Kidney tubule cell (primary cell): ENCODE measurements around the gene TEX38.
A peak's percentile ranks its signal among the peaks of the same experiment; 100 is the strongest.
"Not testable (repeated sequence)": the region's sequence is repeated elsewhere in the genome, so short reads cannot be mapped to it uniquely, and the experiment has no call there.

ENCODE experiments used
- DNase-seq: peaks from one replicate; pipeline ENCODE4 v3.0.0-alpha.2; 2018; ENCODE audit warnings: low spot score

TEX38 gene

GRCh38 chr1:46671554-46671953 lies at the start of gene TEX38:
Gene TEX38, plus strand, starts transcription at chr1:46671854. Its CDS starts 81 bp downstream, at chr1:46671935.
- no peak for DNase-seq

DNA sequence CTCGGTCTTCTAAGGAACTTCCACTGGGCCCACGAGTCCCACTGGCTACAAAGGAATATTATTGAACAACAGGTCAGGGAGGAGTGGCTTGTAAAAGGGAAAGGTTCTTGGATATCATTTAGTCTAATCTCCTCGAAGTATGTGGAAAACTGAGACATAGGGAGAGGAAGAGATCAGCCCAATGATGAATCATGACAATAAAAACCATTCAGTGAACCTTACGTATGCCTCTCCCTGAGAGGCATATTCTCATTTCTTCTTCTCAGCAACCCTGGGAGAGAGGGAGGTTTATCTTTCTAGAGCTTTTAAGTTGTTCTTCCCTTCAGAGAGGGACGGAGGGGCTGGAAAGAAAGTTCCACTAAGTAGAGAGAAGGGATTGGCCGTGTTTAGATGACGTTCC lies 49.7 kb upstream of the TEX38 start:
- DNase-seq: no peak

GRCh38 chr1:46622344-46622743 lies 49.3 kb upstream of the TEX38 start:
- DNase-seq: peak; percentile 40

- DNase-seq: no peak
Observed at GRCh38 chr1:46623743-46624644, 47.7 kb upstream of the TEX38 start.

DNA sequence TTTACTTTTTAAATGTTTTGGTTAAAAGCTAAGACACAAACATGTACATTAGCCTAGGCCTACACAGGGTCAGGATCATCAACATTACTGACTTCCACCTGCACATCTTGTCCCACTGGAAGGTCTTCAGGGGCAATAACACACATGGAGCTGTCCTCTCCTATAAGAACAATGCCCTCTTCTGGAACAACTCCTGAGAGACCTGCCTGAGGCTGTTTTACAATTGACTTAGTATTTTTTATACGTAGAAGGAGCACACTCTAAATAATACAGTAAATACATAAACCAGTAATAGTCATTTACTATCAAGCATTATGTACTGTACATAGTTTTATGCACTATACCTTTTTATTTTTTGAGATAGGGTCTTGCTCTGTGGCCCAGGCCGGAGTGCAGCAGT lies 40.9 kb upstream of the TEX38 start:
- no peak for DNase-seq

DNA sequence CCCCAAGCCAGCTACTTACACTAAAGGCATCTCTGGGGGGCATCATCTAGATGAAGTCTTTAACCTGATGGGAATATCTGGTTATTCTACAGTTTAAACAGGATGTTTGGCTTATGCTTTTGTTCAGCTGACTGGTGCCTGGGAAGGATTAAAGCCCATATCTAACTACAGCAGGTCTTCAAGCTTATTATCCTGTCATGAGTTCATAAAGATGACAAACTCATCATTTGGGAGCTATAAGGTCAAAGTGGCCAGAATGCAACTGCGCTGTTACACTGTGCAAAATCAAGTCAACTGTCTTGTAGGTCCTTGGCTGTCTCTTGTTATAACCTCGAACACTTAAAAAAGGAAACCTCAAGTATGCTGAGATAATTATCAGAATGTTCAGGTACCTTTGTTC lies 36.4 kb upstream of the TEX38 start:
- DNase-seq: no peak

GRCh38 chr1:46637444-46638083 lies 34.1 kb upstream of the TEX38 start:
- DNase-seq: no peak

DNA sequence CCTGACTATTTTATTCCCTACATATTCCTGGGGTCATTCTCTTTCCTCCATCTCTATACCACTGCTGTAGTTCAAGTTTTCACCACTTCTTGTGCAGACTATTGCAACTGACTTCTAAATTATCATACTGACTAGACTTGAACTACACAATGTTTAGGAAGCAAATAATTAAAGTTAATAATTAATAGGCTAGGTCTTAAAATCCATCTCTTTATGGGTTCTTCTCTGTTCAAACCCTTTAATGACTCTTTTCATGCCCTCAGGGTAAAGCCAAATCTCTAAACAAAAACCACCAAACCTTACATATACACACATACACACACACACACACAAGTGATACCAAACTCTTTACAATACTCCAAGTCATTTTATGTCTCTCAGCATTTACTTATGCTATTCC lies 32.7 kb upstream of the TEX38 start:
- DNase-seq: no peak

- no peak for DNase-seq
Observed at GRCh38 chr1:46639547-46639946, 32.1 kb upstream of the TEX38 start.

GRCh38 chr1:46642115-46642680 lies 29.5 kb upstream of the TEX38 start:
- DNase-seq: no peak

GRCh38 chr1:46643368-46643775 lies 28.3 kb upstream of the TEX38 start:
- peak; percentile 85 for DNase-seq

GRCh38 chr1:46645815-46646214 lies 25.8 kb upstream of the TEX38 start:
- no peak for DNase-seq

DNA sequence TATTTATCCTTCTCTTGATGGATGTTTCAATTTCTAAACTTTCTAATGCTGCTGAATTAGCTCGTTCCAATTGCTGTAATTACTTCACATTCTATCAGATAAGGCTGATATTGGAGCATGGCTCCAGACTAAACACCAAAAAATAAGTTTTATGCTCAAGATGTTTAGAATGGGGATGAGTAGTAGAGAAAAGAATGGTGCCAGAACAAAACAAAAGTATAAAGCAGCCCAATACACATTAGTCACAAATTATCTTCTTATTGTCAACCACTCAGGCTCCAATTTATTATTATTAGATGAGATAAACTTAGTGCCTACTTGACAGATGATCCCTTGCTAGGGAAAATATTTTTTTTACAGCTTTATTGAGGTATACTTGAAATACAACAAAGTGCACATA lies 25.3 kb upstream of the TEX38 start:
- DNase-seq: no peak

GRCh38 chr1:46646844-46647243 lies 24.8 kb upstream of the TEX38 start:
- DNase-seq: no peak

- DNase-seq: no peak
Observed at GRCh38 chr1:46647611-46648010, 24.0 kb upstream of the TEX38 start.

DNA sequence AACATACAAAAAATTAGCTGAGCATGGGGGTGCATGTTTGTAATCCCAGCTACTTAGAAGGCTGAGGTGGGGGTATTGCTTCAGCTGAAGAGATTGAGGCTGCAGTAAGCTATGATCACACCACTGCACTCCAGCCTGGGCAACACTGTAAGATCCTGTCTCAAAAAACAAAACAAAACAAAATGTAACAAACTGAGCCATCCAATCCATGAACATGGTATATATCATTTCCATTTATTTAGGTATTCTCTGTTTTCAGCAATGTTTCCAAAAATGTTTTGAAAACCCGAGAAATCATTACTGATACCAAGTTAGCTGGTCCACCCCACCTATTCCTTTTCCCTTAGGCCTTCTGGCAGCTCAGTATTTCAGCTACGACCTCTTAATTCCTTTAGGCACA lies 21.9 kb upstream of the TEX38 start:
- DNase-seq: no peak

- no peak for DNase-seq
Observed at GRCh38 chr1:46650491-46650890, 21.2 kb upstream of the TEX38 start.

- DNase-seq: not testable (repeated sequence)
Observed at GRCh38 chr1:46651152-46651551, 20.5 kb upstream of the TEX38 start.

DNA sequence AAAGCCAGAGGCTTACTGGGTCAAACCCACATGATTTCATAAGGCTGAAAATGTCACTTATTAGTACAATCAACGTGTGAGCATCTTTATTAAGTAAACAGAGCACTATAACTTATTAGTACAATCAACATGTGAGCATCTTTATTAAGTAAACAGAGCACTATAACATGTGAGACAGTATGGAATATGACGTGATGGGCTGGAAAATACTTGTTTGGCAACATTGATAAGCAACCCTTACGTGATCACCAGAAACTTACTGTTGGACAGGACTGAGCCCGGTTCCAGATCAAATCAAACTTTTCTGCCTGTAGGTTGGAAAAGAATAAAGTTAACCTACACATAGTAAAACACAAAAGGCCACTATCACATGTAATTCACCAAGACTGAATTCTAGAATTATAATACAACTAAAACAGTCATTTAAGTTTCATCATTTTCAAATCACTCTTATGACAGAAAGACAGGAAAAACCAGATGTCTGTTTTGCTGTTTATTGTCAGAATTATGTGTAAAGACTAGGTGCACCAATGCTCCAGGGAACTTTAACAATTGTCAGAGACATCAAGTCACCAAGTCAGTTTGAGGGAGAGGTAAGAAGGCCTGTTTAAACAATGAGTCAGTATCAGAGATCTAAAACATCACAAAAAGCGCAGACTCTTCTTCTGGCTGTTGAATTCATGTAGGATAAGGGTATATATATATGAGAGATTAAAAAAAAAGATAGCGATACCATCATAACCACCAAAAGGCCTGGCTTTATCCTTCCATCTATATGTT lies 19.1 kb upstream of the TEX38 start:
- DNase-seq: no peak

DNA sequence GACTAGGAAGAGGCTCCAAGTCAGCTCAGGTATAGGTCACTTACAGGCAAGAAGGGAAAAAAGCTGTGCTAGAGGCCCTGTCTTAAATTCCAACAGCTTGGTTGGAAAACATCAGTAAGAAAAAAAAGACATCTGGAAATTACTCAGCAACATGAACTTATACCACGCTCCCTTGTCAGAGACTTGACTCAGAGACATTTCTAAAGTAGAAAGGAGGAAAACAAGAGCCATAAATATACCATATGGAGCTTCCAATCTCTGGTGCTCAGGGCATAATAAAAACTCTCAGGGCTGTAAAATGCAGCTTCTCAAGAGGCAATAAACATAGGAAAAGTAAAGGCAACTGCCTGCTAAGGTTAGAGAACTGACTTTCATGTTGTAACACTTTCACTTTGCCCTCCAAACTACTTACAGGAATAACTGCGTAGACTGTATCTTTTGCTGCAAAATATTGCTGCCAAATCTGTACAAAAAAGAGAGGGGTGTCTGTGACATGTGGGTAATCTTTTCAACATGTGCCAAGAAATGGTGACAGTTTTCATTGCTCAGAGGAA lies 18.2 kb upstream of the TEX38 start:
- DNase-seq: no peak

GRCh38 chr1:46654012-46654411 lies 17.6 kb upstream of the TEX38 start:
- no peak for DNase-seq

- DNase-seq: not testable (repeated sequence)
Observed at GRCh38 chr1:46654698-46655097, 17.0 kb upstream of the TEX38 start.
